ENCODE data around the gene SPCS3.

Gene SPCS3

GRCh38 chr4:176320340-176320975 is 692 bp downstream of the SPCS3 start (continued):
- peak; percentile 70; the same call in 1 of the 2 replicates for TF ChIP-seq ZBTB11 (tag by site-specific recombination; conservative IDR thresholded peaks at IDR 0.05; ENCODE audit: low read depth)
- no peak for TF ChIP-seq ZEB2 (tag by site-specific recombination; IDR thresholded peaks at IDR 0.05)
- TF ChIP-seq AEBP2 (tag by site-specific recombination; IDR thresholded peaks at IDR 0.05; ENCODE audit: borderline replicate concordance), result no peak
- peak; percentile 48 for TF ChIP-seq ZFHX2 (tag by site-specific recombination; conservative IDR thresholded peaks at IDR 0.05)
- no peak for TF ChIP-seq ZNF24 (tag by site-specific recombination; IDR thresholded peaks at IDR 0.05)
- no peak for TF ChIP-seq SP7 (tag by site-specific recombination; IDR thresholded peaks at IDR 0.05)
- TF ChIP-seq ZNF274 (IDR thresholded peaks at IDR 0.05; ENCODE audit: low read length), result no peak
- no peak for TF ChIP-seq ZNF274 (tag by site-specific recombination; IDR thresholded peaks at IDR 0.05; ENCODE audit: borderline replicate concordance)
- TF ChIP-seq ZNF530 (tag by site-specific recombination; IDR thresholded peaks at IDR 0.05; ENCODE audit: low read depth), result no peak
- TF ChIP-seq ZBTB20 (tag by site-specific recombination; IDR thresholded peaks at IDR 0.05), result peak; percentile 57
- no peak for TF ChIP-seq ZNF596 (tag by site-specific recombination; IDR thresholded peaks at IDR 0.05)
- no peak for TF ChIP-seq ZNF488 (tag by site-specific recombination; IDR thresholded peaks at IDR 0.05)
- peak; percentile 61 for TF ChIP-seq ZNF335 (tag by site-specific recombination; conservative IDR thresholded peaks at IDR 0.05)
- TF ChIP-seq ZNF501 (tag by site-specific recombination; IDR thresholded peaks at IDR 0.05), result no peak
- 0 out of 2 replicates have a peak, but pooled peaks have one; percentile 7 for TF ChIP-seq EGR2 (tag by site-specific recombination; IDR thresholded peaks at IDR 0.05; ENCODE audit: low read depth)
- TF ChIP-seq ZBTB21 (tag by site-specific recombination; IDR thresholded peaks at IDR 0.05), result no peak
- TF ChIP-seq ZNF155 (tag by site-specific recombination; IDR thresholded peaks at IDR 0.05), result no peak
- peak; percentile 50; the same call in 1 of the 2 replicates for TF ChIP-seq ZNF792 (tag by site-specific recombination; IDR thresholded peaks at IDR 0.05)
- no peak for TF ChIP-seq BCL11B (tag by site-specific recombination; IDR thresholded peaks at IDR 0.05; ENCODE audit: low read depth)
- peak; percentile 42; the same call in 1 of the 2 replicates for TF ChIP-seq ZNF660 (tag by site-specific recombination; IDR thresholded peaks at IDR 0.05)
- TF ChIP-seq ZBTB26 (tag by site-specific recombination; optimal IDR thresholded peaks at IDR 0.05), result peak; percentile 30
- TF ChIP-seq ZNF121 (tag by site-specific recombination; IDR thresholded peaks at IDR 0.05), result no peak
- TF ChIP-seq ZNF571 (tag by site-specific recombination; IDR thresholded peaks at IDR 0.05), result no peak
- no peak for TF ChIP-seq GLIS2 (tag by site-specific recombination; IDR thresholded peaks at IDR 0.05)
- no peak for TF ChIP-seq ZNF776 (tag by site-specific recombination; IDR thresholded peaks at IDR 0.05; ENCODE audit: borderline replicate concordance)
- TF ChIP-seq ZNF830 (tag by site-specific recombination; IDR thresholded peaks at IDR 0.05; ENCODE audit: low read depth), result no peak
- TF ChIP-seq ZNF585B (tag by site-specific recombination; IDR thresholded peaks at IDR 0.05), result no peak
- no peak for TF ChIP-seq PRDM10 (tag by site-specific recombination; IDR thresholded peaks at IDR 0.05)
- no peak for TF ChIP-seq ZNF707 (tag by site-specific recombination; IDR thresholded peaks at IDR 0.05)
- TF ChIP-seq ZNF114 (tag by site-specific recombination; IDR thresholded peaks at IDR 0.05), result no peak
